Activated B cell treated with CpG ODN at 0.5 μM for 24 hours (primary cell): Measurements from ENCODE around the gene PLPPR1. TPM values are rescaled to one million over a fixed set of nuclear protein-coding genes. Genes with fewer than 3 reads are reported as not detected.
"Not testable (repeated sequence)": the region's sequence is repeated elsewhere in the genome, so short reads cannot be mapped to it uniquely, and the experiment has no call there.

Source experiments
- ATAC-seq: fragments of 200-7000 bp; cut with Tn5 transposase; one replicate; pipeline ENCODE4 v1.10.0; 2021; ENCODE audit warnings: low read depth, mild to moderate bottlenecking, moderate library complexity
- CTCF ChIA-PET: fragments of 350-600 bp; sonication (Branson Sonifier 250); formaldehyde crosslinking; loops from one replicate; lab custom pipeline; 2021; ENCODE audit warnings: antibody characterized with exemption; lab: Charles Lee
- POLR2A ChIA-PET: fragments of 350-600 bp; sonication (Branson Sonifier 250); formaldehyde crosslinking; loops from one replicate; lab custom pipeline; 2021; ENCODE audit warnings: antibody characterized with exemption; lab: Charles Lee
- DNase-seq: peaks from one replicate; pipeline ENCODE4 v3.0.0; 2022
- H3K27ac Mint-ChIP-seq: one replicate; pipeline ENCODE4 v1.8.0; 2020; ENCODE audit warnings: mixed read lengths
- H3K27me3 Mint-ChIP-seq: one replicate; pipeline ENCODE4 v1.8.0; 2021; ENCODE audit warnings: mixed read lengths
- H3K36me3 Mint-ChIP-seq: one replicate; pipeline ENCODE4 v1.8.0; 2021; ENCODE audit warnings: low read depth, mixed read lengths
- H3K4me1 Mint-ChIP-seq: one replicate; pipeline ENCODE4 v1.8.0; 2021; ENCODE audit warnings: mixed read lengths
- H3K4me3 Mint-ChIP-seq: one replicate; pipeline ENCODE4 v1.8.0; 2020; ENCODE audit warnings: mild to moderate bottlenecking, mixed read lengths
- H3K9me3 Mint-ChIP-seq: one replicate; pipeline ENCODE4 v1.8.0; 2020; ENCODE audit warnings: mixed read lengths
- intact Hi-C: fragments of 100-400 bp; cut with micrococcal nuclease; formaldehyde crosslinking; loops from one replicate; pipeline ENCODE4 v1.15.1; 2024
- total RNA-seq: library from RNA; stranded (reverse); gene quantifications from 2 replicates; pipeline ENCODE4 v1.2.3, GENCODE V29; 2022
- TF ChIP-seq, protein P1 (sequence below): fragments of 200-600 bp; IDR thresholded peaks from one replicate; pipeline ENCODE4 v1.8.0; 2022; ENCODE audit warnings: antibody characterized with exemption, mild to moderate bottlenecking

Gene PLPPR1
- total RNA-seq, 1 donor from 2014 or later = not detected

DNA sequence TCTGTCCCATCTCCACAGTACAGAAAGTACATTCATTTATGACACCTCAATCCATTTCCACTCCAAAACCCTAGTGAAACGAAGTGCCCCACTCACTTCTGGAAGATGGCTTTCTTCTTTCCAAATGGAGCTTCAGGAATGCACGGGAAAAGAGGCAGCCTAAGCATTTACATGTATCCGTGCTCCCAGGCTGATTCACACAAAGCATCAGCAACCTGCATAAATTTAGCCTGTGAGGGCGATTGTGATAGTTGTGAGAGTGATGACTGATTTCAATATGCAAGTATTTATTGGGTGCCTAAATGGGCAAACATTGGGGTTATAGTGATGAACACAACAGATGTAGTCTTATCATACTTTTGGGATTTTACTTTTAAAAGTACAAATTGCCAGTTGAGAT, 86.6 kb downstream of the PLPPR1 start:
- H3K4me3 Mint-ChIP-seq = no peak overlapping the region
- POLR2A ChIA-PET = no interaction called here
- CTCF ChIA-PET = no interaction called here
- H3K9me3 Mint-ChIP-seq = no peaks in the 10 kb centered on the region
- ATAC-seq = no peak
- TF ChIP-seq, protein P1, sequence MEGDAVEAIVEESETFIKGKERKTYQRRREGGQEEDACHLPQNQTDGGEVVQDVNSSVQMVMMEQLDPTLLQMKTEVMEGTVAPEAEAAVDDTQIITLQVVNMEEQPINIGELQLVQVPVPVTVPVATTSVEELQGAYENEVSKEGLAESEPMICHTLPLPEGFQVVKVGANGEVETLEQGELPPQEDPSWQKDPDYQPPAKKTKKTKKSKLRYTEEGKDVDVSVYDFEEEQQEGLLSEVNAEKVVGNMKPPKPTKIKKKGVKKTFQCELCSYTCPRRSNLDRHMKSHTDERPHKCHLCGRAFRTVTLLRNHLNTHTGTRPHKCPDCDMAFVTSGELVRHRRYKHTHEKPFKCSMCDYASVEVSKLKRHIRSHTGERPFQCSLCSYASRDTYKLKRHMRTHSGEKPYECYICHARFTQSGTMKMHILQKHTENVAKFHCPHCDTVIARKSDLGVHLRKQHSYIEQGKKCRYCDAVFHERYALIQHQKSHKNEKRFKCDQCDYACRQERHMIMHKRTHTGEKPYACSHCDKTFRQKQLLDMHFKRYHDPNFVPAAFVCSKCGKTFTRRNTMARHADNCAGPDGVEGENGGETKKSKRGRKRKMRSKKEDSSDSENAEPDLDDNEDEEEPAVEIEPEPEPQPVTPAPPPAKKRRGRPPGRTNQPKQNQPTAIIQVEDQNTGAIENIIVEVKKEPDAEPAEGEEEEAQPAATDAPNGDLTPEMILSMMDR = no peak
- no peaks in the 10 kb centered on the region for H3K27me3 Mint-ChIP-seq
- intact Hi-C loops = no loop called here
- H3K4me1 Mint-ChIP-seq = no peaks in the 10 kb centered on the region
- no peak overlapping the region for H3K27ac Mint-ChIP-seq
- no peak for DNase-seq
- H3K36me3 Mint-ChIP-seq = no peaks in the 10 kb centered on the region

DNA sequence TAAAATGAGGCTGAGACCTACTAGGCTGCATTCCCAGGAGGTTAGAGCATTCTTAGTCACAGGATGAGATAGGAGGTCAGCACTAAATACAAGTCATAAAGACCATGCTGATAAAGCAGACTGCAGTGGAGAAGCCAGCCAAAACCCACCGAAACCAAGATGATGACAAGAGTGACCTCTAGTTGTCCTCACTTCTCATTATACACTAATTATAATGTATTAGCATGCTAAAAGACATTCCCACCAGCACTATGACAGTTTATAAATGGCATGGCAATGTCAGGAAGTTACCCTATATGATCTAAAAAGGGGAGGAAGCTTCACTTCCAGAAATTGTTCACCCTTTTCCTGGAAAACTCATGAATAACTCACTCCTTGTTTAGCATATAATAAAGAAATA, 88.6 kb downstream of the PLPPR1 start:
- ChIA-PET CTCF (no interaction called here), POLR2A (no interaction called here)
- Mint-ChIP-seq H3K27ac (no peak overlapping the region), H3K9me3 (no peaks in the 10 kb centered on the region), H3K4me3 (no peak overlapping the region), H3K4me1 (no peaks in the 10 kb centered on the region), H3K27me3 (no peaks in the 10 kb centered on the region), H3K36me3 (no peaks in the 10 kb centered on the region)
- no peak for ATAC-seq
- intact Hi-C loops = no loop called here
- no peak for DNase-seq
- TF ChIP-seq, protein P1 = no peak

DNA sequence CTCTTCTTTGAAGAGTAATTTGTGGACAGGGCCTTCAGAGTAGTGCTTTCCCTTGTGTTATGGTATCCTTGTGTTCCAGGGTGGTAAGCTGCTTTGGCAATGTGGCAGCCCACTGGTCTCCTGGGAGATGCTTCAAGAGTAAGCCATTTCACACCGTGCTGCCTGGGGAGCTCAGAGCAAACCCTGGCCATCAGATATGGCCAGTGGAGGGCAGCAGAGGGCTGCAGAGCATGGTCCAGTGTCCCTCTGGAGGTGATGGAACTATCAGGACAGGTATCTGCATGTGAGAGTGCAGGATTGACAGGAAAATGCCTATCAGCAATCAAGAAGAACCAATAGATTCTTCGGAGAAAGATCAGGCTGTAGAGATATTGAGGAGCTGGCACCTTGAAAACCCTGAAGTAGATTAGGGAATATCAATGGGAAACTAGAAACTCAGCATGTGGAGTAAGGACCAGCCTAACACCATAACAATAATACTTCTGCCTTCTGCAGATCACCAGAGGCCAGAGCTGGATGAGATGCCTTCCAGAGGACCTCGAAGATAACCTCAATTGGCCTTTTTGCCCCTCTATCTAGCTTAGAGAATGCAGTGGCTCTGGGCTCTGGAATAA, 90.8 kb downstream of the PLPPR1 start:
- Mint-ChIP-seq H3K36me3 (no peaks in the 10 kb centered on the region), H3K27ac (no peak overlapping the region), H3K4me3 (no peak overlapping the region), H3K4me1 (no peaks in the 10 kb centered on the region), H3K27me3 (no peaks in the 10 kb centered on the region), H3K9me3 (peaks cover 4% of the 10 kb centered on the region)
- intact Hi-C loops = no loop called here
- TF ChIP-seq, protein P1 = no peak
- ATAC-seq = no peak
- DNase-seq = no peak
- POLR2A ChIA-PET = no interaction called here
- CTCF ChIA-PET = interaction anchor here (1.1 to 1.2 kb wide), 2 partner anchors 11 to 192 kb away, joined by 3 read pairs; no protein-coding TSS in a partner anchor

DNA sequence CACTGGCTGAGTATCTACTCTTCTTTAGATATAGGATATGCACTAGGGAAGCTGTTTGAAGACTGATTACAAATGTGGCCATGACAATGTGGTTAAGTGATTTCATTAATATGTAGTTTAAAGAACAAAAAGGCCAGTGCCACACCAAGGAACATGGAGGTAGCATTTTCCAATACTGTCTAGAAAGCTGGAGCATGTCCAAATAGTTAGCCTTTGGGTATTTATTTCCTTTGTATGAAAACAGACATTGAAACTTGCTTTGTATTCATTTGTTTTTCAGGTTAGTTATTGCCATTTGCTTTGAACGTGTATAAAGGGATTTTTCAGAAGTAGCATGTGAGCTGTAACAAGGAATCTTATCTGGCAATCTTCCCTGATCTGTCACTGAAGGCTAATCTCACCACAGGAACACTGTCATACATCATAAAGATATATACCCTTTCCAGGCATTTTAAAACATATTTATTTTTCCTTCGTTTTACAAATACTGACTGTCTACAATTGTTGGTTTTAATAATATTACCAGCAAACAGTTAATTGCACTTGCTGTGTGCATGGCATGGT, 93.4 kb downstream of the PLPPR1 start:
- ChIA-PET POLR2A (no interaction called here), CTCF (no interaction called here)
- no peak overlapping the region for H3K27ac Mint-ChIP-seq
- intact Hi-C loops = loop anchor here (5.0 kb wide), 1 partner anchor 190 kb away; no protein-coding TSS in a partner anchor
- no peaks in the 10 kb centered on the region for H3K27me3 Mint-ChIP-seq
- TF ChIP-seq, protein P1 = no peak
- no peaks in the 10 kb centered on the region for H3K36me3 Mint-ChIP-seq
- H3K4me1 Mint-ChIP-seq = no peaks in the 10 kb centered on the region
- H3K9me3 Mint-ChIP-seq = peaks cover 4% of the 10 kb centered on the region
- H3K4me3 Mint-ChIP-seq = no peak overlapping the region
- DNase-seq (no peak), ATAC-seq (no peak)

DNA sequence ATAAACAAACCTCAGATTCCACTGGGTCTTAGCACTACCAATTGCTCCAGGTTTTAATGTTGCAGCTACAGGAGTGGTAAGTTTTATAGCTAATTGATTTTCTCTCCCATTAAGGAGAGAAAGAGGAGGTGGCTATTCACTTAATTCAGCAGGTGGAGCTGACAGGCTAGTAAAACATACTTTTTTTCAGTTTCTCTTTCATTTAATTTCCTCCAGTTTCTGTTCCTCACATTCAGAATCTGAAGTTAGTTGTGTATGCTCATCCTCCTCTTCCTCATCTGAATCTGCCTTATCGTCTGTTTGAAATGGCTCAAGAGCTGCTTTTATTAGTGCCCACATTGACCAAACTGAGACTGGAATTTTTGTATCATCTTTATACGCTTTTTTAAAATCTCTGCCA, 98.0 kb downstream of the PLPPR1 start:
- Mint-ChIP-seq H3K4me1 (no peaks in the 10 kb centered on the region), H3K9me3 (peaks cover 6% of the 10 kb centered on the region), H3K27me3 (no peaks in the 10 kb centered on the region), H3K36me3 (no peaks in the 10 kb centered on the region), H3K27ac (no peak overlapping the region), H3K4me3 (no peak overlapping the region)
- CTCF ChIA-PET = no interaction called here
- TF ChIP-seq, protein P1 = no peak
- no peak for DNase-seq
- intact Hi-C loops = no loop called here
- ATAC-seq = no peak
- POLR2A ChIA-PET = no interaction called here

DNA sequence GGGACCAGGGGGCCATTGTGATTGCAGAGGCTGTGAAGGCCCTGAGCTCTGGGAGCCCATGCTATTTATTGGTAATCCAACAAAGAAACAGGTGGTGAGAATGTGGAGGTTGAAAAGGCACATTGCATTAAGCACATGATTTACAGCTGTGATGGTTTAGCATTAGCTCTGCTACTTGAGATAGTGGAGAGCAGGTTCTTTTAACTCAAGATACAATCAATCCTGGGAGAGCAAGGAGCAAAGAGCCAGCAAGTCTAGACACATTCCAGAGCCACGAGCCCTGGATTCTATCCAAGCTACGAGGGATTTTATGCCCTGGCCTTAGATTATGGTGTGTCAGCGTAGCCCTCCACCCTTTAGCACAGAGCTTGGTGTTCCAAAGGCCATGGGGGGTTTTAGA, 98.8 kb downstream of the PLPPR1 start:
- H3K27me3 Mint-ChIP-seq, H3K4me3 Mint-ChIP-seq, H3K36me3 Mint-ChIP-seq, H3K27ac Mint-ChIP-seq, ATAC-seq, intact Hi-C loops, DNase-seq, H3K9me3 Mint-ChIP-seq, CTCF ChIA-PET, H3K4me1 Mint-ChIP-seq, POLR2A ChIA-PET: not testable (repeated sequence)
